VCaP (cell line): ENCODE measurements around the gene BNIP3.

Source experiments
- H3K27ac ChIP-seq: fragments of 450-650 bp; 2 replicates; pipeline ENCODE4 v1.5.1; 2017
- CTCF ChIP-seq: fragments of 450-650 bp; conservative IDR thresholded peaks from 2 replicates; pipeline ENCODE4 v1.5.1; 2017; ENCODE audit warnings: mild to moderate bottlenecking, moderate library complexity

BNIP3 gene

GRCh38 chr10:132021504-132022143 lies 39.9 kb upstream of the BNIP3 start:
- no peak overlapping the region for H3K27ac ChIP-seq
- no peak for TF ChIP-seq CTCF

GRCh38 chr10:132021046-132021445 lies 39.3 kb upstream of the BNIP3 start:
- no peak for TF ChIP-seq CTCF
- no peak overlapping the region for H3K27ac ChIP-seq

- no peak for TF ChIP-seq CTCF
- H3K27ac ChIP-seq = no peak overlapping the region
These were observed 38.7 kb upstream of the BNIP3 start for GRCh38 chr10:132020456-132020855.

- no peak for TF ChIP-seq CTCF
- H3K27ac ChIP-seq = no peak overlapping the region
These were observed 37.6 kb upstream of the BNIP3 start for GRCh38 chr10:132019366-132019765.

- TF ChIP-seq CTCF = no peak
- no peak overlapping the region for H3K27ac ChIP-seq
These were observed 36.7 kb upstream of the BNIP3 start for GRCh38 chr10:132018446-132018845.

GRCh38 chr10:132016514-132016913 lies 34.8 kb upstream of the BNIP3 start:
- TF ChIP-seq CTCF = no peak
- H3K27ac ChIP-seq = no peak overlapping the region

GRCh38 chr10:132011445-132011844 lies 29.7 kb upstream of the BNIP3 start:
- H3K27ac ChIP-seq = no peak overlapping the region
- TF ChIP-seq CTCF = no peak

- no peak for TF ChIP-seq CTCF
- no peak overlapping the region for H3K27ac ChIP-seq
These were observed 29.3 kb upstream of the BNIP3 start for GRCh38 chr10:132011024-132011423.
